Neural cell (in vitro differentiated cells): ENCODE measurements around the gene QRICH2.

Experiments used
- CTCF ChIP-seq: fragments of 450-650 bp; IDR thresholded peaks from 2 replicates; pipeline ENCODE4 v1.5.1; 2014; ENCODE audit warnings: antibody characterized with exemption, mild to moderate bottlenecking, moderate library complexity; ENCODE audit not compliant: poor library complexity, severe bottlenecking
- EZH2 ChIP-seq: fragments of 200-600, 300-800 bp; shearing (Covaris generic), sonication (generic); IDR thresholded peaks from 2 replicates; pipeline ENCODE4 v1.6.1; 2014; ENCODE audit warnings: antibody characterized with exemption, low read length, borderline replicate concordance, mild to moderate bottlenecking; ENCODE audit not compliant: insufficient read depth, poor library complexity, severe bottlenecking
- POLR2AphosphoS5 ChIP-seq: IDR thresholded peaks from 2 replicates; pipeline ENCODE4 v1.6.1; 2012
- REST ChIP-seq: IDR thresholded peaks from 2 replicates; pipeline ENCODE4 v1.6.1; 2012; ENCODE audit warnings: borderline replicate concordance
- SMC3 ChIP-seq: fragments of 450-650 bp; conservative IDR thresholded peaks from 2 replicates; pipeline ENCODE4 v1.6.1; 2014; ENCODE audit warnings: antibody characterized with exemption, mild to moderate bottlenecking, moderate library complexity; ENCODE audit not compliant: poor library complexity

DNA sequence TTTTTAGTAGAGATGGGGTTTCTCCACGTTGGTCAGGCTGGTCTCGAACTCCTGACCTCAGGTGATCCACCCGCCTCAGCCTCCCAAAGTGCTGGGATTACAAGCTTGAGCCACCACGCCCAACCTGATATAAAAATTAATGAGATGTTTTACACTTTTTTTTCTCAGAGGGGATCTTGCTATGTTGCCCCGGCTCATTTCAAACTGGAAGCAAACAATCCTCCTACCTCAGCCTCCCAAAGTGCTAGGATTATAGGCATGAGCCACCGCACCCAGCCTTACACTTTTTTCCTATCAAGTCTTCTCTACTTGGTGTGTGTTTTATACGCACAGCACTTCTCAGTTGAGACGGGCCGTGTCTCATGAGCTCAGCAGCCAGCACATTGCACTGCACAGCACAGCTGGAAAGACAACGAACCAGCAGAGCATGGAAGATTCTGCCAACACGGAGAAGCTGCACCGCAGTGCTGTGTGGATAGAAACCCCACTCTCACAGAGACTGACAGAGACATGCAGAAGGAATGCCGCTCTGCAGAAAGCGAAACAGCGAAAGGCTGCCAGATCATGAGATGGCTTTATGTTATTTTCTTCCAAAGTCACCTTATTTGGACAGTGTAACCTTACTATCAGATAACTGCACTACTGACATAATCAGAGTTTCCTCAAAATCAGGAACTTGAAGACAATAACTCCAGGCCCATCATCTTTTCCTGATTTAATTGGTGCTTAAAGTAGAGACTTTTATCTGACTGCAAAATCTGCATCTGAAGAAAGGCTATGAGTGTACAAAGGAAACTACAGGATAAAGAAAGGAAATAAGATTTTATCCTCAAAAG, 6.5 kb upstream of the QRICH2 start:
- TF ChIP-seq CTCF (no peak), POLR2AphosphoS5 (no peak), REST (no peak), SMC3 (no peak), EZH2 (no peak)
